WERI-Rb-1 (cell line): ENCODE data around the gene VSX1.

ENCODE experiments used
- DNase-seq: peaks from one replicate; pipeline ENCODE4 v3.0.0-alpha.2; 2020
- H3K27ac ChIP-seq: fragments of 250-450 bp; sonication (Bioruptor Pico); 2 replicates; pipeline ENCODE4 v1.5.1; 2020; ENCODE audit warnings: mild to moderate bottlenecking, moderate library complexity
- H3K27me3 ChIP-seq: fragments of 250-450 bp; sonication (Bioruptor Pico); 2 replicates; pipeline ENCODE4 v1.5.1; 2021; ENCODE audit warnings: mild to moderate bottlenecking, low read depth, moderate library complexity; ENCODE audit not compliant: insufficient read depth, severe bottlenecking
- H3K36me3 ChIP-seq: fragments of 250-450 bp; sonication (Bioruptor Pico); 2 replicates; pipeline ENCODE4 v1.5.1; 2020; ENCODE audit warnings: mild to moderate bottlenecking, moderate library complexity
- H3K4me3 ChIP-seq: 2 replicates; pipeline ENCODE4 v1.5.1; 2011; ENCODE audit warnings: low read depth, mild to moderate bottlenecking, control low read depth, low read length
- H3K9me3 ChIP-seq: fragments of 250-450 bp; sonication (Bioruptor Pico); 2 replicates; pipeline ENCODE4 v1.5.1; 2021; ENCODE audit warnings: mild to moderate bottlenecking, moderate library complexity; ENCODE audit not compliant: severe bottlenecking
- CTCF ChIP-seq: IDR thresholded peaks from 2 replicates; pipeline ENCODE4 v1.5.1; 2011; ENCODE audit warnings: low read depth, mild to moderate bottlenecking, control low read depth, inconsistent platforms, low read length

The VSX1 gene

GRCh38 chr20:25051386-25052155 lies 30.4 kb downstream of the VSX1 start:
- H3K36me3 ChIP-seq, result no peaks in the 10 kb centered on the region
- no peak overlapping the region for H3K27ac ChIP-seq

GRCh38 chr20:25050501-25051350 lies 31.2 kb downstream of the VSX1 start:
- no peak overlapping the region for H3K4me3 ChIP-seq
- no peaks in the 10 kb centered on the region for H3K36me3 ChIP-seq
- no peak for DNase-seq
- no peaks in the 10 kb centered on the region for H3K9me3 ChIP-seq
- no peak overlapping the region for H3K27ac ChIP-seq
- no peak for TF ChIP-seq CTCF
- no peaks in the 10 kb centered on the region for H3K27me3 ChIP-seq

More at GRCh38 chr20:25051386-25052155, 30.4 kb downstream of the VSX1 start:
- Histone ChIP-seq H3K4me3 (no peak overlapping the region), H3K27me3 (no peaks in the 10 kb centered on the region), H3K9me3 (no peaks in the 10 kb centered on the region)
- DNase-seq, result no peak
- TF ChIP-seq CTCF, result no peak

GRCh38 chr20:25050082-25050481 lies 31.9 kb downstream of the VSX1 start:
- Histone ChIP-seq H3K4me3 (no peak overlapping the region), H3K9me3 (no peaks in the 10 kb centered on the region), H3K27ac (no peak overlapping the region), H3K36me3 (no peaks in the 10 kb centered on the region), H3K27me3 (no peaks in the 10 kb centered on the region)
- TF ChIP-seq CTCF, result no peak
- no peak for DNase-seq

GRCh38 chr20:25049261-25050060 lies 32.5 kb downstream of the VSX1 start:
- Histone ChIP-seq H3K4me3 (no peak overlapping the region), H3K27ac (no peak overlapping the region), H3K36me3 (no peaks in the 10 kb centered on the region), H3K9me3 (no peaks in the 10 kb centered on the region), H3K27me3 (no peaks in the 10 kb centered on the region)
- no peak for DNase-seq
- no peak for TF ChIP-seq CTCF

GRCh38 chr20:25048519-25048952 lies 33.4 kb downstream of the VSX1 start:
- H3K27me3 ChIP-seq, result no peaks in the 10 kb centered on the region
- no peaks in the 10 kb centered on the region for H3K9me3 ChIP-seq
- H3K27ac ChIP-seq, result no peak overlapping the region
- TF ChIP-seq CTCF, result no peak
- H3K4me3 ChIP-seq, result no peak overlapping the region
- peak; percentile 48 for DNase-seq
- no peaks in the 10 kb centered on the region for H3K36me3 ChIP-seq
